Nephron progenitor cell (in vitro differentiated cells): ENCODE data around the gene GSTA4.

ENCODE experiments used
- DNase-seq: peaks from one replicate; pipeline ENCODE4 v3.0.0; 2021
- H3K27ac Mint-ChIP-seq: 2 replicates; pipeline ENCODE4 v1.8.0; 2021; ENCODE audit warnings: mild to moderate bottlenecking, moderate library complexity, mixed read lengths
- H3K27me3 Mint-ChIP-seq: 2 replicates; pipeline ENCODE4 v1.8.0; 2021; ENCODE audit warnings: mild to moderate bottlenecking, low read depth, mixed read lengths; ENCODE audit not compliant: poor library complexity
- H3K36me3 Mint-ChIP-seq: 2 replicates; pipeline ENCODE4 v1.8.0; 2021; ENCODE audit warnings: low read depth, mixed read lengths
- H3K4me1 Mint-ChIP-seq: 2 replicates; pipeline ENCODE4 v1.8.0; 2021; ENCODE audit warnings: mixed read lengths
- H3K4me3 Mint-ChIP-seq: 2 replicates; pipeline ENCODE4 v1.8.0; 2021; ENCODE audit warnings: mild to moderate bottlenecking, moderate library complexity, mixed read lengths
- H3K9me3 Mint-ChIP-seq: 2 replicates; pipeline ENCODE4 v1.8.0; 2021; ENCODE audit warnings: mild to moderate bottlenecking, moderate library complexity, mixed read lengths
- TF ChIP-seq, protein P1 (sequence below): fragments of 200-600 bp; sonication (generic); IDR thresholded peaks from 2 replicates; pipeline ENCODE4 v1.5.0; 2021; ENCODE audit warnings: antibody characterized with exemption

GSTA4 gene

DNA sequence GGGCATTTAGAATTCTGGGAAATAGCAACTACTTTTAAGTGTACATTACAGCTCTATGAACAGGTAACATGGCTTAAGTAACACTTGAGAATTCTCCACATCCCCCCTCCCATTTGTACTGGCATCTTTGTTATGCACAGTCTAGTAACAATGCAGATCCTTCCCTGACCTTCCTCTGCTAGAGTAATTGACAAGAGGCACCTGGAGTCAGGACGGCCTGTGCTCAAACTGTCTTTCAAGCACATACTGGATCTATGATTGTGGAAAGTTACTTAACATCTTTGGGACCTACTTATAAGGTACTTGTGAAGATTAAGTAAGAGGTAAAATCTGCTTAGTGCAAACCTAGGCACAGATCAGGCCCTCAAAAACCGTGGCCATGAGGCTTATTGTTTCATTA is 63.7 kb downstream of the GSTA4 start:
- Mint-ChIP-seq H3K4me1 (peaks cover 10% of the 10 kb centered on the region), H3K4me3 (no peak overlapping the region), H3K27ac (no peak overlapping the region), H3K9me3 (peaks cover 23% of the 10 kb centered on the region), H3K36me3 (peaks cover 8% of the 10 kb centered on the region), H3K27me3 (peaks cover 2% of the 10 kb centered on the region)
- DNase-seq = no peak
- TF ChIP-seq, protein P1, sequence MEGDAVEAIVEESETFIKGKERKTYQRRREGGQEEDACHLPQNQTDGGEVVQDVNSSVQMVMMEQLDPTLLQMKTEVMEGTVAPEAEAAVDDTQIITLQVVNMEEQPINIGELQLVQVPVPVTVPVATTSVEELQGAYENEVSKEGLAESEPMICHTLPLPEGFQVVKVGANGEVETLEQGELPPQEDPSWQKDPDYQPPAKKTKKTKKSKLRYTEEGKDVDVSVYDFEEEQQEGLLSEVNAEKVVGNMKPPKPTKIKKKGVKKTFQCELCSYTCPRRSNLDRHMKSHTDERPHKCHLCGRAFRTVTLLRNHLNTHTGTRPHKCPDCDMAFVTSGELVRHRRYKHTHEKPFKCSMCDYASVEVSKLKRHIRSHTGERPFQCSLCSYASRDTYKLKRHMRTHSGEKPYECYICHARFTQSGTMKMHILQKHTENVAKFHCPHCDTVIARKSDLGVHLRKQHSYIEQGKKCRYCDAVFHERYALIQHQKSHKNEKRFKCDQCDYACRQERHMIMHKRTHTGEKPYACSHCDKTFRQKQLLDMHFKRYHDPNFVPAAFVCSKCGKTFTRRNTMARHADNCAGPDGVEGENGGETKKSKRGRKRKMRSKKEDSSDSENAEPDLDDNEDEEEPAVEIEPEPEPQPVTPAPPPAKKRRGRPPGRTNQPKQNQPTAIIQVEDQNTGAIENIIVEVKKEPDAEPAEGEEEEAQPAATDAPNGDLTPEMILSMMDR = no peak

DNA sequence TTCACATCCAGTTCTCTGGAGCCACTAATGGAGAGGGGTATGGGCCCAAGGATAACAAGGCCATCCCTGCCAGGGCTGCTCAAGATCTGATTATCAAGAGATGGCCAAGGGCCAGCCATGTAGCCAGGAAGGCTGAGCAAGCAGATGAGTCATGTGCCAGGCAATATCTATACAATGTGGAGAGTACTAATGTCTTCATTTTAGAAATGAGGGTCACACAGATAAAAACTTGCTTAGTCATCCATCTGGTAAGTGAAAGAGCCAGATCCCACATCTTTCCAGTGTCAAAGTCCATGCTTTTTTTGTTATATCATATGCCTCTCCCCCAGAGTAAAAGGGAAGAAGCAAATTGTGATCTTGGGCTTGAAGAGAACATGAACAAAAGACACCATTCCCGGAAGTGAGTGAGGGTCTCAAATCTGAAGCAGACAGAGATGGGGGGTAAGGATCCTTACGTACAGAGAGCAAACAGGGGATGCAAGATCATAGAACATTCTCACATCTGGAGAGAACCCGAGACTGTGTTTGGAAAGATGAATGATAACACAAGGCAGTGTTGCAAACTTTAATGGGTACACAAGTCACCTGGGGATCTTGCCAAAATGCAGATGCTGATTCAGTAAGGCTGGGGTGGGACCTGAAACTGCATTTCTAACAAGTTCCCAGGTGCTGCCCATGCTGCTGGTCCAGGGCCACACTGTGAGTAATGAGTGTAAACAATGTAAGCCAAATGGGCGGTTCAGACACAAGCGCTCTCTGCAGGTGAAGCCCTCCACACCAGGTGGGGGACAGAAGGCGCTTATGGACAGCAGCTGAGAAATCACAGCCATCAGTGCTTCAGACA is 65.5 kb downstream of the GSTA4 start:
- Mint-ChIP-seq H3K9me3 (peaks cover 23% of the 10 kb centered on the region), H3K27me3 (no peaks in the 10 kb centered on the region), H3K4me1 (peaks cover 21% of the 10 kb centered on the region), H3K4me3 (no peak overlapping the region), H3K27ac (peak overlapping the region; percentile 5), H3K36me3 (peaks cover 8% of the 10 kb centered on the region)
- no peak for DNase-seq
- TF ChIP-seq, protein P1 = no peak
